ENCODE data around the gene PRKN.
"Not testable (repeated sequence)": the region's sequence is repeated elsewhere in the genome, so short reads cannot be mapped to it uniquely, and the experiment has no call there.

PRKN gene

DNA sequence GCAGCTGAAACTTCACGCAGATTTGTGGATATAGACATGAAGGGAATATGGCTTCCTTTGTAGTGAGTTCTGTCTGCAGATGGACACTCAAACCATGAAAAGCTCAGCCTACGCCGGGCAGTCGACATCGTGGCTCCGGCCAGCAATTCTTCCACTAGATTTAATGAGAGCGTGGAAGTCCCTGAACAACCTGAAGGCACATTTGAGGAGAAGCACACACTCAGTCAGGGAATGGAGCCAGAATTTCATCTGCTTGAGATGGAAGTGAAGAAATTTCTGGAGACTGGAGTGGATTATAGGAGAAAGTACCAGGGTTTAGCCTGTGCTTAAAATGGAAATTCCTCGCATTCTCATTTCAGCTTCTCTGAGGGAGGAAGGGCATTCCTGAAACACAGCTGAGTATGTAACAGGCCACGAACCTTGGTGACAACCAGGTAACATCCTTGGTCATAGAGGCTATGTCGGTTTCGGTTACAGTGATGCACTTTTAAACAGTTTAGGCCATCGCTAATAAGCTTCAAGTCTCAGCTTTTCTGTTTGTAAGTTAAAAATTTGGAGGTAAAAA lies 1373.2 kb downstream of the PRKN start:
- no peak for DNase-seq

DNA sequence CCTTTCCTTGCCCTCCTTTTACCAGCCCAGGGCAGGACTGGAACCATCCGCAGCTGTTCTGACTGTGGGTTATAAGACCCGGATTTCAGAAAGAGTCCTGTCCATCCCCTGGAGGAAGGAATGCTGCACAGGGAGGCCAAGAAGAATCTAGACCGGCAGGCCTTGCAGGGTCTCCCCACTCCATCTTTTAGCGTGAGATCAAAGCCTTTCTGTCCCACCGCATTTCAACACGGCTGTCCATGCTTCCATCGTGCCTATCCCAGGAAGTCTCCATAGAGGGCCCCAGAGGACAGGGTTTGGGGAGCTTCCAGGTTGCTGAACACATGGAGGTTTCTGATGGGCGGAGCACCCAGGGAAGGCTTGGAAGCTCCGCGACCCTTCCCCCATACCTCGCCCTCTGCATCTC lies 1374.4 kb downstream of the PRKN start:
- no peak for DNase-seq

DNA sequence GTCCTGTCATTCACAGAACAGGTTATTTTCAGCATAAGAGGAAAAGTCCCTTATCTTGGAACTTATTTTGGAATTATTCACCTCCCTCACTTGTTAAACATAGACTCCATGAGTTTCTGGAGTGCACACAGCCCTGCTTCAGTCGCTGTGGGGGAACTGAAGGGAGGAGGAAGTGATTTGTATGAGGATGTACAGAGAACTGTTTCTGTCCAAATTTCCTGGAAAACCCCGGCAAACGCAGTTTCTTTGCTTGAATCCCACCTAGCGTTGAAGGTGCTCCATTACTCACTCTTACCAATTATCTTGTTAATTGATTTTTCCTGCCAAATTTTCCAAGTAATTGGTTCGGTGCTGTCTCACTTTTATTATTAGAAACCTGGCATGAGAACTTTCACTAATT lies 1375.7 kb downstream of the PRKN start:
- DNase-seq: no peak

DNA sequence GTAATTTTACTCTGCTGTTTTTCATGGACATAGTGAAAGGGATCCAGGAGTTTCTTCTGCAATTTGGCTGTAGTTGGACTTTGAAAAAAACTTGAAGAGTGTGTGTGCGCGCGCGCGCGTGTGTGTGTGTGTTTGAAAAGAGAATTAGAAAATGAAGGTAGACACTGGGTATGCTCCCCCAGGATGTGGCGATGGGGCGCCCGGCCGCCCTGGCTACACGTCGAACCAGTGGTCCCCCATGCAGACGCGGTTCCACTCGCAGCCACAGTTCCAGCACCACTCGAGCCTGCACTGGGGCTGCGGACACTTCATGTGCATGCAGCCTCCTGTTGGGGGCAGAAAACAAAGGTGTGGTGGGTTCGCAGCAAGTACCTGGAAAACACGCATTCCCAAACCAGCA lies 1377.7 kb downstream of the PRKN start:
- DNase-seq: no peak

DNA sequence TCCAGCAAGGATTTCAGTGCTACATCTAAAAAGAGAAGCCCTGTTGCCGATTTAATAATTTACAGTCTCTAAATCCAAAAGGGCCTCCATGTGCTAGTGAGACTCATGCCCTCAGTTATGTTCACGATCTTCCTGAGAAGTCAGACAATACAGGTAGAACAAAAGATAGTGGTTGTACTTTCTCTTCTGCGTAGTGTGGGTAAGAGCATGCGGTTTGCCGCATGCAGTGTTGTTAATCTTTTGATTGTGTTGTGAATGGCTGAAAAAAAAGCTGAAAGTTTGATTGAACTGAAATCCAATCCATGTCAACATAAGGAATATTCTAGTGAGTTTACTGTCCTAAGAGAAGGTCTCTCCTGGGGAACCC lies 1379.0 kb downstream of the PRKN start:
- no peak for DNase-seq

DNA sequence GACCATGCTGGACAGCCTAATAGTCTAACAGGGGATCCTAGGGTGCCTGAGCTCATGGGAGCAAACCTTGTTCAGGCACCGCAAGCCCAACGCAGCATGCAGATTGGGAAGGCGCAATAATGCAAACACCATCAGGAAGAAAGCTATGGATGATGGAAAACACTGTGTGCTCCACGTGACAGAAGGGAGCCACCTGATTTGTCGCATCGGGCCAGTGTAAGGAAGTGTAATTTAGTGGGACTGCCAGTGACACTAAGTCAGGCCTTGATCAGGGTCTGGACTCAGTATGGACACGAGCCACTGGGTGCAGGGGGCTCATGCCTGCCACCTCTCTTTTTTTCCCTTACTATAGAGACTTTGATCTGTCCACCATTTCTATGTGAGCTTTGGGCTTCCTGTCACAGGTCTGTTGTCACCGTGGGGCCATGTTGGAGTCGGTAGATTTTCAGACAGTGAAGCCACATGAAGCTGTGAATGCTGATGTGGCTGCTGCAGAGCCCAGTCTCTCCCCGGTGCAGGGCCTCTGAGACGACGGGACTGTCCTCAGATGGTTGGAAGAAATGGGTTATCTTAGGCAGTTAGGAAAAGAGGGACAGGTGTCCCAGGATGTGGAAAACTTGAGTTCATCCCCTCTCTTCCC lies 1379.5 kb downstream of the PRKN start:
- DNase-seq: no peak

DNA sequence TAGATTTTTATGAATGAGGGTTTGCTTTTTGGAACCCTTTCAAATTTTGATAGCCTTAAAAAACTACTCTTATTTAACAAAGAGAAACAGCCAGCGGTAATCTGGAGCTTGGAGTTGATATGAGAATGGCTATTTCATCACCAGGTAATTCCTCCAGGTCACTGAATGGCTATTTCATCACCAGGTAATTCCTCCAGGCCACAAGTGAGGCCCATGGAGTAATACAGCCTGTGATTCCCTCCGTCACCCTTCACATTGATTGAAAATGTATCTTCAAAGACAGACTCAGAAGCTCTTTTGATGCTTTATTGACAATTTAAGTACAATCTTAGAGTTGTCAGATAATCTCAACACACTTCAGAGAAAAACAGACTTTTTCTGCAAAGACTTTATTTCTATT lies 1380.4 kb downstream of the PRKN start:
- DNase-seq: no peak

DNA sequence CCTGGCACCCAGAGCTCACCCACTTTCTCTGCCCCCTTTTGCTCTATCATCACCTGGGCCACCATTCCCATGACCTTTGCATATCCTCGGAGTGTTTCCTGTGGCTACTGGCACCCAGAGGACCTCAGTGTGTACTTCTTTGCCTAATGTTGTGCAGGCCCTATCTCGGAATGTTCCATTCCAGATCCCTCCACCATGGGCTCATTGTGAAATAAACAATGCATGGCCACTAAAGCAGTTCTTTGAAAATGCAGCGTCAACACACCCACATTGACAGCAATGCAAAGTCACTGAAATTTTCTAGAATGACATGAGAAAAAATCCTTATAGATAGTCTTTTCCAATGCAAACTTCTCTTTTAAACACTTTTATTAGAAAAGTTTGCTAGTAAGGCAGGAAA lies 1380.8 kb downstream of the PRKN start:
- DNase-seq: no peak

DNA sequence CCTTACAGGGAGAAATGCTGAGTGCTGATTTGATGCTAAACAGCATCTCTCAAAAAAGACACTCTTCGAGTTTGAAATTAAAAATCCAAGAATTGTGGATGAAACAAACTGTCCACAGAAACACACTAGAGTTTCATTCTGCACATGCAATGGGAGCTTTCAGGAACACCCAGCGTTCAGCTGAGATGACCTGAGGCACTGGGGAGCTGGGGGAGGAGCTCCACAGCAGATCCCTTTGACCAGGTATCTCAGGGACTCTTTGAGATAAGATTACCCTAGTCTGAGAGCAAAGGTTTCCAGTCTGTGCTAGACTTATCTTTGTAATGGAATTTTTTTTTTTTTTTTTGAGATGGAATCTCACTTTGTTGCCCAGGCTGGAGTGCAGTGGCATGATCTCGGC lies 1382.9 kb downstream of the PRKN start:
- no peak for DNase-seq

DNA sequence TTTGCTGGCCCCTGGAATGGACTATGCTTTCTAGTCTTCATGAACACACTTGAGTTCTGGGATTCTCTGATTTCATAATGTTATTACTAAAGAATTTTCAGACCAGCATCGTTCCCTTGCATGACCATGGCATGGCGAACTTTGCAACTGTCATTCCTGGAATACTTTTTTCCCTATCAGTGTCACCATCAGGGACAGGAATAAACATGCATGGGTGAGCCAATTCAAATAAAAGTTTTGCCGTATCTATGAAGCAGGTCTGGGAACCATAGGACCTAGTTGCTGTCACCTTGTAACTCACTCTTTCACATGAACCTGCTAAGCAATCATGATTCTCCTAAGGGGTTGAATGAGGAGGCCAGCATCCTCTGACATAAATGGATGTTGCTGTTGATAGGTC lies 1385.5 kb downstream of the PRKN start:
- DNase-seq: no peak

DNA sequence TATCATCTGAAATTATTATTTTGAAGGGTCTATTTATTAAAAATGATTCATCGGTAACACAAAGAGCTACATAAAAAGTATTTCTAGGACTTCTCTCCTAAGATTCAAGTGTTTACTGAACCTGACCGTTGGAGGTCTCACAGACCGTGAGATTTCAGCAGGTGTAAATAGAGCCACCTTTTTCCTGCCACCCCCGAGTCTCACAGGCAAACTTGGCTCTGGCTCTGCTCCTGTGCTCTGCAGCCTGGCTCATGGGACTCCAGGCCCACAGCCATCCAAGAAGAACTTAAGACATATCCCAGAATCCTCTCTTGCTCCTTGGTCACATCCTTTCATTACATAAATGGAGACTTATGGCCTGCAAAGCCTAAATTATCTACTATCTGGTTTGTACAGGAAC lies 1385.9 kb downstream of the PRKN start:
- DNase-seq: no peak

DNA sequence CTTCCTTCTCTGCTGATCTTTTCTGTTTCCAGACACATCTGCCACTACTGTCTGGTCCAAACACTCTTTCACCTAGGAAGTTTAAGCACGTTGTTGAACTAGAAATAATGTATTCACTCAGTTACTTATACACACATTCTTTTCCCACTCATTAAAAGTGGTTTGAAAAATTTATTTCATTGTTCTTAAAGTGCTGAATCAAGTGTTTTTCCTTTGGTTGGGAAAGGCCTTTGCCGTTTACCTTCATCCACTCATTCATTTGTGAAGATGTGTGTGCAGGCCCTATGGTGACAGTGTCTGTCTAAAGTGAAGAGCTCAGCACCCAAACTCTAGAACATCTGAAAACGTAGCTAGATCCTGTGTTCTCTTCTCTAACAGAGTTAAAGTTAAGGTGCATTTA lies 1389.6 kb downstream of the PRKN start:
- DNase-seq: no peak

DNA sequence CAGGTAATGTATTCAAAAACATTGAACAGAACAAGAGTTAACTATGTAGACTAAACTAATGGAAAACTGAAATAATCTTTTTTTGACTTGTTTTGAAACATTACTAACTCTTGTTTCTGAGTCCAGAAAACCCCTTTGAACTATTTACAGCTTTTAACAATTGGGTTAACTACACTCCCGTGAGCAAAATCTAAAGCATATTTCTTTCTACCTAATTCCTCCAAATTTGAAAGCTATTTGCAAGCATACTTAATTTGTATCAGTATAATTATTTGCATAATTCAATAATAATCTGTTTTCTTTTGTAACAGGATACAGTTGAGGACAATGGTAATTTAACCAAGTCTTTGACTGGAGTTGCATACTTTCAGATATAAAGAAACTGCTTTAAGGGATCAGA lies 1391.1 kb downstream of the PRKN start:
- DNase-seq: no peak

DNA sequence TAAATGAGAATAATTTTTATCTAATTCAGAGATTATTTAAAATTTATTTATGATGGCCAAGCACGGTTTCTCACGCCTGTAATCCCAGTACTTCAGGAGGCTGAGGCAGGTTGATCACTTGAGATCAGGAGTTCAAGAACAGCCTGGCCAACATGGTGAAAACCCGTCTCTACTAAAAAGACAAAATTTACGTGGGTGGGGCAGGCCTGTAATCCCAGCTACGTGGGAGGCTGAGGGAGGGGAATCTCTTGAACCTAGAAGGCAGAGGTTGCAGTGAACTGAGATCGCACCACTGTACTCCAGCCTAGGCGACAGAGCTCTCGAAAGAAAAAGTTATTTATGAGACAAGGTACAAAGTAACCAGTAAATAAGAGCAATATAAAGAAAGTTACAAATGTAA lies 1394.2 kb downstream of the PRKN start:
- no peak for DNase-seq

DNA sequence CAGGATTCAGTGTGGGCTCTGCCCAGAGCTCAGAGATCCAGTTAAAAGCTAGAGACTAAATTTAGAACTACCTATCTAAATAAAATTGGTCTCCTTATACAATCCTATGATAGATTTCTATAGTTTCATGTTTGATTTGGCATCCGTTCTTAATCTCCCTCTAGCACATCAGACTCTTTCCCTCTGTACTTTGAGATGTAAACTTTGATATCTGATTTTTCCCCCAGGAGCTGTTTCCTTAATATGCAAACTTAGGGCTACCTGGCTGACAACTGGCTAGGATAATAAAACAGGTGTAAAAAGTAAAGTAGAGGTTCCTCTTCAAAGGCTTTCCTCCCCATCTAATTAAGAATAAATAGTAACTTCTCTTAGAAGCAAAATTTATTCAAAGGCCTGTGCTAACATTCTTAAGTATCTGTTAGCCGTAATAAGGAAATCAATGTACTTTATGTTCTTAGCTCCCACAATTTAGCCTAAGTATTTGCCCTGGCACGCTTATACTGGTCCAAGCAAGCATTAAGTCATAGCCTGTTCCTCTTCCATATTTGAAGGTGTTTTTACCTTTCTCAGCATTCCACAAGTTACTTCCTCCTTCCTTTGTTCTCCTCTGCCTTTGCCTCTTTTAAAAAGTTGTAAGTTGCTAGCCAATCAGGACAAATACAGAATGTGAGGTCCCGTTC lies 1396.0 kb downstream of the PRKN start:
- DNase-seq: not testable (repeated sequence)

DNA sequence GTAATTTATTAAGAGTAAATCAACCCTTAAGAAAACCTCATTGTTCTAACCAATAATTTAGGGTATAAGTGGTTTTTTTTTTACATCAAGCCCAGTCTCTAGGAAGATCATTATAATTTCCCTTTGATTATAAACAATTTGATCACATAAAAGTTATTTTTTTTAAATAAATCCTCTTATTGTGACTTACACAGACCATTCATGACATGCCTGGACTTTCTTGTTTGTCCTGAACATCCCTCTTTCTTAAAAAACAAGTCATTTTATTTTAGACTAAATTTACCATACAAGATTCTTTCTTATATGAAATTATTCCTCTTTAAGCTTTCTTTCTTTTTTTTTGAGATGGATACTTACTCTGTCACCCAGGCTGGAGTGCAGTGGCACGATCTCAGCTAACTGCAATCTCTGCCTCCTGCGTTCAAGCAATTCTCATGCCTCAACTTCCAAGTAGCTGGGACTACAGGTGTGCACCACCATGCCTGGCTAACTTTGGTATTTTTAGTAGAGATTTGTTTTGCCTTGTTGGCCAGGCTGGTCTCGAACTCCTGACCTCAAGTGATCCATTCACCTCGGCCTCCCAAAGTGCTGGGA lies 1400.1 kb downstream of the PRKN start:
- no peak for DNase-seq

DNA sequence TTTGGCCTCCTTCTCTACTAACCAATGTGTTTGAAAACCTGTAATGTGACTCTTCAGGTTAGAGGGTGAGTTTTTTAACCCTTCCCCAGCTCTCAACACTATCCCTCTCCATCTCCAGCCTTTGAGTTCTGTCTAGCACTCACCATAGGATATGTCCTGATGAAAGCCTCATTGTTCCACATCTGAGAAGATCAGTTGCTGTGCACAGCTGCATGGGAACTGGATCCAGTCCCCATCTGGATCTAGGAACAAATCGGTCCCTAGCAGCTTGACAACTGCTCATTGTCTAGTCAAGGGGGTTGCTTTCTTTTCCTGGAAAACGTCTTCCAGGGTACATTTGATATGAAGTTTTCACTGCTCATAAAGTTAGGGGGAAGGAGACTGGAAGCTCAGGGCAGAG lies 1408.3 kb downstream of the PRKN start:
- no peak for DNase-seq

DNA sequence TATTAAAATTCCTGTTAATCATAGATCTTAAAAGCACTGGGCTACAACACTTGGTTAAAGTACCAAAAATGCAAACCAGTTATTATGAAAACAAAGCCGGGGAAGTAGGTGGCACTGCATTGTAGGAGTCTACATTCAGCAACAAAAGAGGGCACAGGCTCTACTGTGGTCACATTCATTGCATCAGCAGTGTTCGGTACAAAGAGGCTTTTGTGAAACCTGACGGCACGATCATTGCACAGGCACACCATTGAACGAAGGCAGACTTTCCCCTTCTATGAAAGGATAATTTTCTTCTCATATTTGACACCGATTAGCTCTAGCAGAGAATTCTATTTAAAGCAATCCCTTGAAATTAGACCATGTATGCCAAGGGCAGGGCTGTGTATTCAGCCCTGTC lies 1409.1 kb downstream of the PRKN start:
- DNase-seq: no peak

DNA sequence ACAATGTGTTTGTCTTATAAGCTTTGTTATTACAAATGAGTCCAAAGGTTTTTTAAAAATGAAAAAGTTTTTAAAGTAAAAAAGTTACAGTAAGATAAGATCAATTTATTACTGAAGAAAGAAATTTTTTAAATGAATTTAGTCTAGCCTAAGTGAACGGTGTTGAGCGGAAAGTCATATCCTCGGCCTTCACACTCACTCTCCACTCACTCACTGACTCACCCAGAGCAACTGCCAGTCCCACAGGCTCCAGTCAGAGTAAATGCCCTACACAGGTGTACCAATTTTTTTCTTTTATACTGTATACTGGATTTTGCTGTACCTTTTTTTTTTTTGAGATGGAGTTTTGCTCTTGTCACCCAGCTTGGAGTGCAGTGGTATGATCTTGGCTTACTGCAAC lies 1411.0 kb downstream of the PRKN start:
- no peak for DNase-seq

DNA sequence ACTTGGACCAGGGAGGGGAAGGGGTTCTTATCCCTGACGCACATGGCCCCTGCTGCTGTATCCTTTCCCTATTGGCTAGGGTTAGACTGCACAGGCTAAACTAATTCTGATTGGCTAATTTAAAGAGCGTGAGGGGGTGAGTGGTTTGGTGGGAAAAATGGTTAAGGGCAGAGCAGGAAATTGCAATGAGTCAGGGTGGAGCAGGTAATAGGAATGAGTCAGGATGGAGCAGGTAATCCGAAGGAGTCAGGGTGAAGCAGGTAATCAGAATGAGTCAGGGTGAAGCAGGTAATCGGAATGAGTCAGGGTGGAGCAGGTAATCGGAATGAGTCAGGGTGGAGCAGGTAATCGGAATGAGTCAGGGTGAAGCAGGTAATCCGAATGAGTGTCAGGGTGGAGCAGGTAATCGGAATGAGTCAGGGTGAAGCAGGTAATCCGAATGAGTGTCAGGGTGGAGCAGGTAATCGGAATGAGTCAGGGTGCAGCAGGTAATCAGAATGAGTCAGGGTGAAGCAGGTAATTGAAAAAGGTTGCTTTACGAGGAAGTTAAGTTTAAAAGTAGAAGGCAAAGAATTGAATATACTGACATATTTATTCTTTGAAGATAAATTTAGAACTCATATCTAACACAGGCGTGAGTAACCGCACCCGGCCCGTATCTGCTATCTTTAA lies 1412.2 kb downstream of the PRKN start:
- DNase-seq: not testable (repeated sequence)

DNA sequence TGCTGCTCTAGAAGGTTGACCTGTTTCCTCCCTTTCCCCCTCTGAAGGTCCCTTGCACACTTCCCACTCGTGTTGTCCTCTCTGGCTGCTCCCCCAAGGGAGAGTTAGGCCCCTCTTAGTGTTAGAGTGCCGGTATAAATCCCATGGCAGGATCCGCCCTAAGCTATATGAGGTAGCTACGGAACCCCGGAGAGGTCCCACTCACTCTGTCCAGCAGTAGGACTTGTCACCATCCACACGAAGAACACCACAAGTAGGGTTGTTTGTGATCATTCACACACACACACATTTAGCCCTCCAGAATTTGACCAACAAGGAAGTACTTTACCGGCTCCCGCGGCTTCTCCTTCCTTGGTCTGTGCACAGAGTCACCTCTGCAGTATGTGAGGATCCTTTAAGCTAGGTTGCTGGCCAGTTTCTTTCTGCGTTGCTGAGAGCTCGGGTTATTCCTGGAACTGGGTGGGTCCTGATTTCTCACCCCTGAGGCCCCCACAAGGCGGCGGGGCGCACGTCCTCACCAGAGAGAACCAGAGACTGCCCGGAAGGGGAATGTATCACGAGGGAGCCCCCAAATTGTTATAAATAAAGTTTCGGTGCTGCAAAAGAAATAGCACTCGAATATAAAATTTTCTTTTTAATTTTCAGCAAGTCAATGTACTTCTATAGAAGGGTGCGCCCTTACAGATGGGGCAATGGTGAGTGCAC lies 1412.9 kb downstream of the PRKN start:
- DNase-seq: not testable (repeated sequence)

DNA sequence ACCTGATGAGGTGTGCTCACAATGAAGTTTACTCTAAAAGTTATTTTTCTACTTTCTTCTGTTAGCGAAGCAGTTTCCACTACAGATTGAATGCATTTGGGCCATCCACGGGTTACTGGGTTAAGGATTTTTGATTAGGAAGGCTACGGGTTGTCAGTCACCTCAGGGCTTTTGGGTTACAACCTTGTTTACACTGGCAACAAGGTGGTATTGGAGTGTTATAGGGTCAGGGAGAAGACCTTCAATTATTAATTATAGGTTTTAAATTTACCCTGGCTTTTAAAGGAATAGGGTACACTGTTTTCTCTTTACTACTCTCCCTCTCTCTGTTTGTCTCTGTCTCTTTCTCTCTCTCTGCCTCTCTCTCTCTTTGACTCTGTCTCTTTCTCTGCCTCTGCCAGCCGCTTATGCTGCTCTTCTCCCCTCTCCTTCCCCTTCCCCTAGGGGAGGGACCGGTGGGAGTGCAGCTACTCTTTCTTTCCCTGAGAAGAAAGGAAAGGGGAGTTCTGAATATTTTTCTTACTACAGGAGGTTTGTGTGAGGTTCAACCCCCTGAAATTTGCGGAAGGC lies 1413.5 kb downstream of the PRKN start:
- DNase-seq: no peak

DNA sequence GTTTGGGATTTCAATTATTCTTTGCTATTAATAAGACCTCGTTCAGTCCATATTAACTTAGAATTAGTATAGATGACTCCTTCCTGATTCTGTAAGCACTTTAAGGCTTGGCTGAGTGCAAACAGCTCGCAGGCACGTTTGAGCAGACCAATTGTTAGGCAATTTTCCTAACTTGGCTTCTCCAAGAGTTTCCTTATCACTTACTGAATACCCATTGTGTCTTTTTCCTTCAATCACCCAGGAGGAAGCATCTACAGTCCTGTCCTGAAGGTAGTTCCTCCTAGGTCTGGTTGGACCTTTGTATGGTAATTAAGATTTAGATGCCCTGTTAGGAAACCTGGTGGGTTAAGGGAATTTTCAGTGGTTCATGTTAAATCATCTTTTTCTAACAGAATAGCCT lies 1414.1 kb downstream of the PRKN start:
- DNase-seq: not testable (repeated sequence)
